NCI-H1436 treated with DMSO at 0.1 percent for 48 hours (cell line): ENCODE data around the gene DYRK1A.

Experiments
- DNase-seq: peaks from one replicate; lab custom pipeline; 2025; lab: John Stamatoyannopoulos, UW

Gene DYRK1A

DNA sequence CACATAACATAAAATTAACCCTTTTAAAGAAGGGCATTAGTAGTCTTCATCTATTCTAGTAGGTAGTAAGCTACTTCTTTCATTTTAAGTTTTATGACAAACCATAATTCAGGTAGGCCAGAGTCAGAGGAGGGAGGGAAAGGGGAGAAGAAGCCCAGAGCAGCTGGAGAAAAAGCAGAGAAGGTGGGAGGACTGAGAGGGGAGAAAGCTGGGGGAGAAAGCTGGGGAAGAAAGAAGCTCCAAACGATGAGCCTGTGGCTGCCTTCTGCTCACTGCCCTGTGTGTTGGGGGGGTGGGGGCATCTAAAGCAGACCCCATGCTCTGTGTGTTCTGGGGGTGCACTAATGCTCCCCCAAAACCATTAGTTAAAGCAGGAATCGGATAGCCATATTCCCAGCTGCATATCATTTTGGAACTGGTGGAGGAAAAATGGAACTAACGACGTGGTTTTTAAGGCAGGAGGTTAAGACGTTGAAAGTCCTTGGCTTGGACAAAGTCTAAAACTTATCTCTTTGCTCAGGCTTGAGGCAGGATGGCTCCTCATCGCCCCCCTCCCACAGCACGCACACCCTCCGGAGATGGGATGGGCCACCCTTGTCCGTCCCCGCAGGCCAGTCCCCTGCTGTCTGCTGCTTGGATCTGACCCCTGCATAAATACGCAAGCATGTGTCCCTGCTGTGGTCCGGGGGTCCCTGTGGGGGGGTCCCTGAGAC is 184.2 kb downstream of the DYRK1A start:
- DNase-seq: no peak

DNA sequence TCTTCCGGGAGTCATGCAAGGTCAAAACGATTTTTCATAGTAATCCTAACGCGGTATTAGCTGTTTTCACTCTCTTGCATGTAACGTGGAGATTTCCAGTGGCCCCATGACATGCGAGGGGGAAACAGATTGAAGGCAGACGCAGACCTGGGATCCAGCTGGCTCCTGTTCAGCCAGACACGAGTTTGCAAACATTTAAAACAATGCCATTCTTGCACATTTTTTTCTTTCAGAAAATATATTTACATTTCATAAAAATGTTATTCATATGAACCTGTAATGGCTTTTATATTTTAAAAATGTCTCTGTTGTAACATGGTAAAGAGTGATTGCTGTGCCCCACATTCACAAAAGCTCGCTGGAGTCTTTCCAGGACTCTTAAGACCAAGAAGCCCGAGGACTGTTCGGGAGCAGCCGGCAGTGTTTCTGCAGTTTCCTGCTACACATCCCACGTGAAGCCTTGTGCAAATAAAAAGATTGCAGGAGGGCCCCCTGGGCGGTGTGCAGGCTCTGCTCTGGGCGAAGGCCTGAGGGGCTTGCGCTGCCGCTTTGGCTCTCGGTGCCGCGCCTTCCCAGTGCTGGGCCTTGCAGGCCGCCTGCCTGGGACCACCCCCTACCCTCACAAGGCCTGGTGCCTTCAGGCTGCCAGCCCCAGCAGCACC is 184.9 kb downstream of the DYRK1A start:
- DNase-seq: peak; percentile 3

DNA sequence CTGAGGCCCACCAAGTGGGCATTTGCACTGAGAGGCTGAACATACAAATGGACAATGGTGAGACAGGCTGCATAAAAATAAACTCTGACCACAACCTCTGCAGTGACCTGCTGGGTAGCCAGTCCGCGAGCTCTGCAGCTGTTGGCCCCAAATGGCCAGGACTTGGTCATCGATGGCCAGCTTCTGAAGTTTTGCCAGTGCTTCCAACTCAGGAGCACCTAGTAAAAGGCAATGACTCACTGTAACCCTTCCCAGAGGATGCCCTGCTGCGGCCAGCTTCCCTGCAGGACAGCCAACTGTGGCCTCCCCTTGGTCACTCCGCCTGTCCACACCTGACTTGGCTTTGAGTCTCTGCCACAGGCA is 185.4 kb downstream of the DYRK1A start:
- no peak for DNase-seq

GRCh38 chr21:37552496-37553029 is 186.0 kb downstream of the DYRK1A start:
- DNase-seq: no peak

DNA sequence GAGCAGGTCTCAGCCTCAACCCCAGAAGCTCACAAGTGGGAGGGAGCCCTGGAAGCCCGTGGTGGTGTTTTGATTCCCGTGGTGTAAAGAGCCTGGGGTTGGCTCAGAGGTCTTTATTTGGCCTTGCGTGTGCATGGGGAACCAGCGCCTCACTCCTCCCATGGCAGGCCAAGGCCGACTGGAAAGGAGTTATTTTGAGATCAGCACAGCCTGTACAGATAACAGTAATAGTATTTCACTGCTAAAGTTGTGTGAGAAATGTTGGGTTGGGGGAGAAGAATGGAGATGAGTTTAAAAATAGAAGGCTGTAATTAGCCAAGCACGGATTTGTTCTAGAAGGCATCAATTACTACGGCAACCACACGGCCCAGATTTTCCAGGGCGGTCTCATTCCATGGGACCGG is 186.5 kb downstream of the DYRK1A start:
- DNase-seq: no peak

DNA sequence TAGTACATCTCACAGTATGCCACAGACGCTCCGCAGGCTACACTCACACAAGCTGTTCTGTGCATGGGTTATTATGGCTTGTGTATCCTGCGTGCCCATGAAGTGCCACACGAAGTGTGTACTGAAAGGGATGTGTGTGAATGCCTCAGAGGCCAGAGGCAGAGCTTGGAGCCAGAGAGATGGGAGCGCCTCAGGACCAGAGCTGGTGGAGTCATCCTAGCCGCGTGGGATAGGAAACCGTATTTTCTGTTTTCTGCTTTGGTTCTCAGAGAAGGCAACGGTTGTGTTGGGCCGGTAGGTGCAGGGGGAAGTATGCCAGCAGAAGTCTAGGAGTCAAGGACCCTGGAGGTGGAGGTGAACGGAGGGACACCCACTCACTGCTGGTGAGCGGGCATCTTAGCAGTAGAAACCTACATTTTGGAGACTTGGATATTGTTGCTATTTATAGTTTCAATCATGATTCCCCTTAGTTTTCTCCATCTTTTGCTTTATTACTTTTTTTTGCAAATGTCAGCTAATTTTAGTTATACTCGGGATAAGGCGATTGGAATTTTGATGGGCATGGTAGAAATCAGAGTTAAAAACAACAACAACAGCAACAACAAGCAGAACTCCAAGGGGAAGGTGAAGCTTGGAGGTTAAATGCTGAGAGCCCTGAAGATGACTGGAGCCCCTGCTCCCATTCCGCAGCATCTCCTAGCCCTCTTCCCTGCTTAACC is 188.2 kb downstream of the DYRK1A start:
- DNase-seq: no peak

DNA sequence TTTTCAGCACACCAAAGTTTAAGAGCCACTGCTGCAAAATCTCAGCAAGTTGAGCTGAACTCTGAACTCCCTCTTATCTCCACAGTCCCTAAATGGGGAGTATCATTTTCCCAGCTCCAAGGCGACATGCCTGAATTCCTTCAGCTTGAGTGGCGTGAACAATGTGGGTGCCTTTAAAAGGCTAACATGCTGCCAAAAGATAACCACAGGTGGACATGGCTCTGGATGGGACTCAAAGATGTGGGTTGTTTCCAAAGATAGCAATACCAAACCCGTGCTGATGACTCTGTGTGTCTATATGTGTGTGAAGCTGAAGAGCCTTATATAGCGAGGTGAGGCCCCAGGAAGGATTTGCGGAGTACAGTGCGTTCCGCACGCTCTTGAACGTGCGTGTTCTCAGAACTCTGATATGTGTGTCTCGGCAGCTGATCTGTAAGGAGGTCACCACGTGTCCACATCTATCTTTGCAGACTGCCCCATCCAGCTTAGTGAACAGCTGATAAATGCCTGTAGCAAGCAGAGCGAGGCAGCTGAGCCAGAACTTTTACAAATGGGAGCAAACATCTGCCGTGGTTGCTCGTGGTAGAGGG is 189.2 kb downstream of the DYRK1A start:
- no peak for DNase-seq

- DNase-seq: no peak
These were observed 190.8 kb downstream of the DYRK1A start for GRCh38 chr21:37557261-37557950.

DNA sequence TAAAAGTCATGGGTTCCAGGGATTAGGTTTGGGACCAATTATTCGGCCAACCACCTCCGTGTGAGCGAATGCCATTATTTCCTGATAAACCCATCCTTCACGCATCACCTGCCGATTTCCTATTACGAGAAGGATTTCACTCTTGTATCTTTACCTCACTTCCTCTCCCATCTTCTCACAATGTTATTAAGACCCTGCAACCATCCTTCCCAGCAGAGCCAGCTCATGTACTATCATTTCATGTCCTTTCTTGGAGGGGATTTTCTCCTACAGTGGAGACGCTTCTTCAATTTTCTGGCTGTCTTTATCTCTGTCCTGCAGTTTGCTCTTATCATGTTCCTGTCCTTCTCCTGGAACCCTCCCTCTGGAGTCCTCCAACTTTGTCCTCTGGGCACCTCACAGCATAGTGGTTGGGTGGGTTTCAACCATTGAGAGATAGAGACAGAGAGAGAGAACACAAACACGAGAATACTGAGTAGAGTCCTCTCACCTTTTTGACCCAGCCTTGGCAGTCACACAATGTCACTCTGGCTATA is 192.2 kb downstream of the DYRK1A start:
- DNase-seq: no peak

GRCh38 chr21:37560385-37560784 is 193.8 kb downstream of the DYRK1A start:
- no peak for DNase-seq

DNA sequence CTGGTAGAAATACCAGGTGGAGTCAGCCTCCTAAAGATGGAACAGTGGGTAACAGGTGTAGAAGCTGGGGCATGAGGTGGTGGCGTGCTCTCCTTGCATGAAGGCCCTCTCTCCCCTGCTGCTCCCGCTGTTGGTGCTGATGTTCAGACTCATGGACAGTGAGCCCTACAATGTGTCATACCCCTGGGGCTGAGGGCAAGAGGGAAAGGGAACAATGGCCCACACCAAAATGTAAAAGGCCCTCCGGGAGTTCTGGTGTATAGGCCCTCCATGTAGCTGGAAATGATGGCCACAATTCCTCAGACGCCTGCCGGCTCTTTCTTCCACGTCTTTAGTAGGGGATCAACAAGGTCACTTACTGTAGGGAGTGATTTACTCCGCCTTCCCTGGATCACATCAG is 194.9 kb downstream of the DYRK1A start:
- no peak for DNase-seq

- DNase-seq: no peak
These were observed 195.7 kb downstream of the DYRK1A start for GRCh38 chr21:37561941-37562919.

DNA sequence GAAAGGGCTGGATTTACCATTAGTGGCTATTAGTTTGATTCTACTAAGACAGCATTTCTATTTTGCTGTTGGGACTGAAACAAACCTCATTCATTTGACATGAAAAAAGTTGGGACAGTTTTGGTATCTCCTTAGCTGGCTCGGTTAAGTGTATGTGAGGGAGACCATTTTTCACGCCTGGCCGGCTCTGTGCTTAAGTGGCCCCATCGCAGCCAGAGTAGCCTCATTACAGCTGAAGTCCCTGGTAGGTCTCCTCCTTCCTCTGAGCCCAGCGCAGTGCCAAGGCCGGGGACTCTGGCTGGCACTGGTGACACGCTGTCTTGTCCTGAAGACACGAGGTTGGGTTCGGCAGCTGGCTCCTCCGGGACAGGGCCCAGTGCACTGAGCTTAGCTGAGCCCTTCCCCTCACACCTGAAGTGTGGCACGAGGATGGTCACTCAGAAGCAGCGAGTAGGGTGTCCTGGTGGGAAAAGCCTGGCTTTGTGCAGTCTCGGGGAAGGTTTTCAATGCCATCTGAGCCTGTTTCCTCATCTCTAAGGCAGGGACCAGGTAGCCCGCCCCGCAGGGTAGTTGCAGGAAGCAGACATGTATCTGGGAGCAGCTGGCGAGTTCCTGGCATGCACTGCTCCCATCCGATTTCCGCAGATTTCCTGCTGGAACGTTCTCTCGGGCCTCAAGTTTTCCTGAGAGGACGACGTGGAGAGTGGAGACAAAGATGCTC is 196.5 kb downstream of the DYRK1A start:
- no peak for DNase-seq

DNA sequence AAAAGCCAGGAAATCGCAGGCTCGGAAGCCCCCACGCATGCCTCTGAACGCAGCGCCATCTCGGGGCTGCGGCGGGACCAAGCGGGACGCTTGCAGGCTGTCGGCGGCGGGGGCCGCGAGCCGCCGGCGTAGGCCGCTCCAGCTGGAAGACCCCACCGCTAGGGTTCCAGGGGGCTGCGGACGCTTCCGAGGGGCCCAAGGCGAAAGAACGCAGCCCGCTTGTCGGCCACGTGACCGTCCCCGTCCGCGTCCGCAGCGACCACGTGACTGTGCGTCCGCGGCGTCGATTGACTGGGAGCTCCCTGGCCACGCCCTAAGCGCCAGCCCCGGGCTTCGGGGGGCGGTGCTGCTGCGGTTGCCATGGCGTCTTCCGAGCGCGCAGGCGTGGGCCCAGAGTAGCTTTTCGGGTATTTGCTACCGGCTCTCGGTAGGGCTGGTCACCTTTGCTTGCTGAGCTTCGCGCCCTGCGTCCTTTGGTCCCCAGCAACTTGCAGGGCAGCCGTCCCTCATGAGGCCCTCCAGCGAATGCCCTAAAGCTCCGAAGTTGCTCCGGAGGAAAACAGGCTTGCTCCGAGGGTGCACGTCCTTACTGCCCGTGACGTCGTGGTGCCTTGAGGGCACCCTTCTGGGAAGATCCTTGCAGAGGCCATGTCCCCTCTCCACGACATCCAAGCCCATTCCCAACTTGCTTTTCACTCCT is 197.2 kb downstream of the DYRK1A start:
- DNase-seq: peak; percentile 69

- DNase-seq: peak; percentile 79
These were observed 197.9 kb downstream of the DYRK1A start for GRCh38 chr21:37564341-37564923.

- DNase-seq: no peak
These were observed 198.5 kb downstream of the DYRK1A start for GRCh38 chr21:37564924-37565529.

DNA sequence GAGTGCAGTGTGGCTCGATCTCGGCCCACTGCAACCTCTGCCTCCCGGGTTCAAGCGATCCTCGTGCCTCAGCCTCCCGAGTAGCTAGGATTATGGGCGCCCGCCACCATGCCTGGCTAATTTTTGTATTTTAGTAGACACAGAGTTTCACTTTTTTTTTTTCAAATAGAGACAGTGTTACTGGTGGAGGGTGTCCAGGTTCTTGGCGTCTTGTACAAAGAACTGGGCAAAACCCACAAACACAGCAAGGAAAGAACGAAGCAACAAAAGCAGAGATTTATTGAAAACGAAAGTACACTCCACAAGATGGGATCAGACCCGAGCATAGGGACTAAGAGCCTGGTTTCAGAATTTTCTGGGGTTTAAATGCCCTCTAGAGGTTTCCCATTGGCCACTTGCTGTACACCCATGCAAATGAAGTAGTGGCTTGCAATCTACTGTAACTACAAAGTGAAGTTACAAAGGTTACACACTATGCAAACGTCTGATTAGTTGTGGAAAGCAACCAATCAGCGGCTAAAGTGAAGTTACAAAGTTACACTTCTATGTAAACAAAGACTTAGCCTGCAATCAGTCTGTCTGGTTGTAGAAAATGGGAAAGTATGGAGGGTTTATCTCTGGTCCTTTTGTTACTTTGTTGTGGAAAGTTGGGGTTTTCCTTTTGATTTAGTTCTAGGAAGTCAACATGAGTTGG is 199.1 kb downstream of the DYRK1A start:
- no peak for DNase-seq
